Measurements from ENCODE around the gene SLC24A2. TPM values are rescaled to one million over a fixed set of nuclear protein-coding genes. Genes with fewer than 3 reads are reported as not detected.

Gene SLC24A2
- total RNA-seq, 1 donor from 2014 or later, result not detected

GRCh38 chr9:19809422-19810269 lies 20.8 kb upstream of the SLC24A2 start:
- H3K9me3 ChIP-seq, result no peaks in the 10 kb centered on the region
- H3K4me1 ChIP-seq, result no peaks in the 10 kb centered on the region
- no peak overlapping the region for H3K4me3 ChIP-seq
- DNase-seq (no peak), ATAC-seq (no peak)
- intact Hi-C loops (cut with DNase I), result no loop called here
- TF ChIP-seq, protein P1, sequence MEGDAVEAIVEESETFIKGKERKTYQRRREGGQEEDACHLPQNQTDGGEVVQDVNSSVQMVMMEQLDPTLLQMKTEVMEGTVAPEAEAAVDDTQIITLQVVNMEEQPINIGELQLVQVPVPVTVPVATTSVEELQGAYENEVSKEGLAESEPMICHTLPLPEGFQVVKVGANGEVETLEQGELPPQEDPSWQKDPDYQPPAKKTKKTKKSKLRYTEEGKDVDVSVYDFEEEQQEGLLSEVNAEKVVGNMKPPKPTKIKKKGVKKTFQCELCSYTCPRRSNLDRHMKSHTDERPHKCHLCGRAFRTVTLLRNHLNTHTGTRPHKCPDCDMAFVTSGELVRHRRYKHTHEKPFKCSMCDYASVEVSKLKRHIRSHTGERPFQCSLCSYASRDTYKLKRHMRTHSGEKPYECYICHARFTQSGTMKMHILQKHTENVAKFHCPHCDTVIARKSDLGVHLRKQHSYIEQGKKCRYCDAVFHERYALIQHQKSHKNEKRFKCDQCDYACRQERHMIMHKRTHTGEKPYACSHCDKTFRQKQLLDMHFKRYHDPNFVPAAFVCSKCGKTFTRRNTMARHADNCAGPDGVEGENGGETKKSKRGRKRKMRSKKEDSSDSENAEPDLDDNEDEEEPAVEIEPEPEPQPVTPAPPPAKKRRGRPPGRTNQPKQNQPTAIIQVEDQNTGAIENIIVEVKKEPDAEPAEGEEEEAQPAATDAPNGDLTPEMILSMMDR (IDR thresholded peaks at IDR 0.05), result no peak
- H3K27ac ChIP-seq, result no peak overlapping the region
- H3K27me3 ChIP-seq (ENCODE audit: low read depth), result no peaks in the 10 kb centered on the region
- H3K36me3 ChIP-seq, result no peaks in the 10 kb centered on the region

- H3K9me3 ChIP-seq, result no peaks in the 10 kb centered on the region
- DNase-seq (no peak), ATAC-seq (no peak)
- no peaks in the 10 kb centered on the region for H3K36me3 ChIP-seq
- no peak overlapping the region for H3K4me3 ChIP-seq
- no peaks in the 10 kb centered on the region for H3K4me1 ChIP-seq
- H3K27me3 ChIP-seq (ENCODE audit: low read depth), result no peaks in the 10 kb centered on the region
- TF ChIP-seq, protein P1 (IDR thresholded peaks at IDR 0.05), result no peak
- intact Hi-C loops (cut with DNase I), result no loop called here
- H3K27ac ChIP-seq, result no peak overlapping the region
These were observed 18.5 kb upstream of the SLC24A2 start for GRCh38 chr9:19807182-19807892.

DNA sequence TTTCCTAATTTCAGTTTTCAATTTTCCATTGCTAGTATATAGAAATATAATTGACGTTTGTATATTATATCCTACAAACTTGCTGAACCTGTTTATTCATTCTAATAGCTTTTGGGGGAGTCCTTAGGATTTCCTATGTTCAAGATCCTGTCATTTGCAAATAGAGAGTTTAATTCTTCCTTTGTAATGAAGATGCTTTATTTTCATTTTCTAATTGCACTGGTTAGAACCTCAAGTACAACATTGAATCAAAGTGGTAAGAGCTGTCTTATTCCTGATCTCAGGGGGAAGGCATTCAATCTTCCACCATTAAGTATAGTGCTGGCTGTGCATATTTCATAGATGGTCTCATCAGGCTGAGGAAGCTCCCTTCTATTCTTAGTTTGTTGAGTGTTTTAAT lies 15.6 kb upstream of the SLC24A2 start:
- H3K4me3 ChIP-seq, result no peak overlapping the region
- H3K27me3 ChIP-seq (ENCODE audit: low read depth), result no peaks in the 10 kb centered on the region
- DNase-seq (no peak), ATAC-seq (no peak)
- no peaks in the 10 kb centered on the region for H3K9me3 ChIP-seq
- TF ChIP-seq, protein P1 (IDR thresholded peaks at IDR 0.05), result no peak
- intact Hi-C loops (cut with DNase I), result no loop called here
- H3K4me1 ChIP-seq, result no peaks in the 10 kb centered on the region
- H3K36me3 ChIP-seq, result no peaks in the 10 kb centered on the region
- H3K27ac ChIP-seq, result no peak overlapping the region

DNA sequence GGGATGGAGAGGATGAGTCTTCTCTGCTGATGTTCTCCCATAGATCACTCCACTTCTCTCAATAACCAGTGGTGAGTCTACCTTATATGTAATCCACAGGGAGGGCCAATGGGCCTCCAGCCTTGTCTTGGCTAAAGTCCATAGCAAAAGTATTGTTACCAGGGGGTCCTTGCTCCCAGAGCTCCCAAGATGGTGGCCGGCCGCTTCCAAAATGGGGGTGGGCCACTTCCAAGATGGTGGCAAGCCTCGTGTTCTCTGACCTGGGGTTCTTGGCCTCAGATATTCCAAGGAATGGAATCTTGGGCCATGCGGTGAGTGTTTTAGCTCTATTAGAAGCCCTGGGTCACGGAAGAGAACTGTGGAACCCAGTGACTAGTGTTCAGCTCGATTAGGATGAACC lies 12.0 kb upstream of the SLC24A2 start:
- intact Hi-C loops (cut with DNase I), result no loop called here
- TF ChIP-seq, protein P1 (IDR thresholded peaks at IDR 0.05), result no peak
- no peak for ATAC-seq
- no peak for DNase-seq
- Histone ChIP-seq H3K36me3 (no peaks in the 10 kb centered on the region), H3K27ac (no peak overlapping the region), H3K4me1 (no peaks in the 10 kb centered on the region), H3K4me3 (no peak overlapping the region), H3K9me3 (no peaks in the 10 kb centered on the region), H3K27me3 (ENCODE audit: low read depth) (no peaks in the 10 kb centered on the region)

DNA sequence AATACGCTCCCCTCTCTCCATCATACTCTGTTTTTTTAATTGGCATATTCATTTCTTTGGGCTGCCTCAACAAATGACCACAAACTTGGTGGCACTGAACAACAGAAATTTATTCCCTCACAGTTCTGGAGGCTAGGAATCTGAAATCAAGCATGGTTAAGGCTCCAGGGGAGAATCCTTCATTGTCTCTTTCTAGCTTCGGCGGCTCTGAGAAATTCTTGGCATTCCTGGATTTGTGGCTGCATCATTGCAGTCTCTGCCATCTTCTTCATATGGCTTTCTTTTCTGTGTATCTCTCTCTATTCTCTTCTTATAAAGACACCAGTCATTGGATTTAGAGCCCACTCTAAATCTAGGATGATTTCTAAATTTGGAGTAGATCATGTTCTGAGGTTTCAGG lies 10.9 kb upstream of the SLC24A2 start:
- ATAC-seq (no peak), DNase-seq (no peak)
- TF ChIP-seq, protein P1 (IDR thresholded peaks at IDR 0.05), result no peak
- Histone ChIP-seq H3K9me3 (no peaks in the 10 kb centered on the region), H3K4me3 (no peak overlapping the region), H3K27me3 (ENCODE audit: low read depth) (no peaks in the 10 kb centered on the region), H3K27ac (no peak overlapping the region), H3K4me1 (no peaks in the 10 kb centered on the region), H3K36me3 (no peaks in the 10 kb centered on the region)
- intact Hi-C loops (cut with DNase I), result no loop called here

Measured in lower lobe of right lung (tissue), 2 donors.